HG03442 (cell line): ENCODE data around the gene FBLN5.

ENCODE experiments used
- ATAC-seq: cut with Tn5 transposase; IDR thresholded peaks from one replicate; pipeline ENCODE4 v1.9.1; 2021; ENCODE audit warnings: mild to moderate bottlenecking, moderate library complexity; ENCODE audit not compliant: unreplicated experiment

The FBLN5 gene, protein sequence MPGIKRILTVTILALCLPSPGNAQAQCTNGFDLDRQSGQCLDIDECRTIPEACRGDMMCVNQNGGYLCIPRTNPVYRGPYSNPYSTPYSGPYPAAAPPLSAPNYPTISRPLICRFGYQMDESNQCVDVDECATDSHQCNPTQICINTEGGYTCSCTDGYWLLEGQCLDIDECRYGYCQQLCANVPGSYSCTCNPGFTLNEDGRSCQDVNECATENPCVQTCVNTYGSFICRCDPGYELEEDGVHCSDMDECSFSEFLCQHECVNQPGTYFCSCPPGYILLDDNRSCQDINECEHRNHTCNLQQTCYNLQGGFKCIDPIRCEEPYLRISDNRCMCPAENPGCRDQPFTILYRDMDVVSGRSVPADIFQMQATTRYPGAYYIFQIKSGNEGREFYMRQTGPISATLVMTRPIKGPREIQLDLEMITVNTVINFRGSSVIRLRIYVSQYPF

DNA sequence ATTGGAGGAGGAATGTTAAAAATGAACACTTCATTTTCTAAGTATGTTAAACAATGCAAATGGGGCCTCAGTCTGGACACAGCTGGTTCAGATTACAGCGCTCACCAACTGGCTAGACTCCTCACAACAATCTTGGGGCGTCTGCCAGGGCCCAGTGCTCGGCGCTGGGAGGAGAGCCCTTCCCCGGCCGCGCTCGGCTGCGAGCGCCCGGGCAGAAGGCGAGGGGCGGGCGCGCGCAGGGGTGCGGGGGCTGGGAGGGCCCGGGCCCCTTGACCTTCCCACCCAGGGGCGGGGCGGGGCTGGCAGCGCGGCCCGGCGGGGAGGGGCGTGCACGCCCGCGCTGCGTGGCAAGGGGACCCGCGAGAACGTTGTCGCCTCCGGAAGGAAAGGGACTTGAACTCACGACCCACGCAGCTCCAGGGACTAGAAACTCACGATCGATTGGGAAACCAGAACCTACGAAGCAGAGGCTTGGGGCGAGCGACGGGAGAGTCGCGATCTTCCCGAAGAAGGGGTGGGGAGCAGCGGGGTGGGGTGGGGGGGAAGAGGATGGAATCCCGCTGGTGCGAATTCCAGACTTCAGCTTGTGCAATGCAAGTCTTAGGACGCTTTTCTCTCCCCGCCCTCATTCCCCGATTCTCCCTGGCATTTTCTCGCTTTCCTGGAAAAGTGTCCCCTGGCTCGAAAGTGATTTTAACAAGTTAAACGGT is at the start of gene FBLN5:
TSS of gene FBLN5 (minus strand) at position 220 of the 710 bp plus-strand sequence. CDS start 465 bp downstream, outside the sequence.
- ATAC-seq, result no peak

DNA sequence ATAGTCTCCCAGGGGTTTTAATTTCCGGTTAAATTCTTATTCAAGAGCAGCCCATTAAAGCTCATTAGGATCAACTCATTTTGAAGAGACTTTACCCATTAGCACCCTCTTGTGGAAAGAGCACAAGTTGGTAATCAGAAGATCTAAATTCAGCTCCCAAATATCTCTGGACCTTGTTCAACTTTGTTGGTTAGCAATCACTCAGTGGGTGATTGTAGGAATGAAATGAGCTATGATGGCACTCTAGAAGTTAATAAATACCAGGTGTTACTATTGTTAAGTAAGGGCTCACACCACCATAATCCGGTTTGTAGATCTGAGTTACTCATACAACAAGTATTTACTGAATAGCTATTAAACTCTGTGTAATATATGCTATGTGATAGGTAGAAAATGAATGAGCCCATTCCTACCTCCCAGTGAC is 49.5 kb upstream of the FBLN5 start:
- no peak for ATAC-seq

DNA sequence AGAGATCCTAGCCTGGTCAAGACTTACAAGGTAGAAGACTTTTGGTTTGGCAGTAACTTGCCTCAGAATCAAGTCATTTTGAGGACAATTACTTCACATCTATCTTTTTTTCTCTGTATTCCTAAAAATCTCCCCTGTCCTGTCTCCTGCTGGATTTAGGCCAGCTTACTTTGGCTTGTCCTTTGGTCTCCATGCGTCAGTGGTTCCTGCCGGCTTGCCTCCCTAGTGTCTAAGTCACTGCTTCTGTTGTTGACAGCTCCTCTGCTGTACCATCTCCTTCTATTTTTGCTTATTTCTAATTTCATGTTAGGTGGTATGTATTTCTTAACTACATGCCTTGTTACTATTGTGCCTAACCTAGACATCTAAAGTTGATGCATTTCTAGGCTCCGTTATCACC is 39.7 kb upstream of the FBLN5 start:
- ATAC-seq, result no peak

DNA sequence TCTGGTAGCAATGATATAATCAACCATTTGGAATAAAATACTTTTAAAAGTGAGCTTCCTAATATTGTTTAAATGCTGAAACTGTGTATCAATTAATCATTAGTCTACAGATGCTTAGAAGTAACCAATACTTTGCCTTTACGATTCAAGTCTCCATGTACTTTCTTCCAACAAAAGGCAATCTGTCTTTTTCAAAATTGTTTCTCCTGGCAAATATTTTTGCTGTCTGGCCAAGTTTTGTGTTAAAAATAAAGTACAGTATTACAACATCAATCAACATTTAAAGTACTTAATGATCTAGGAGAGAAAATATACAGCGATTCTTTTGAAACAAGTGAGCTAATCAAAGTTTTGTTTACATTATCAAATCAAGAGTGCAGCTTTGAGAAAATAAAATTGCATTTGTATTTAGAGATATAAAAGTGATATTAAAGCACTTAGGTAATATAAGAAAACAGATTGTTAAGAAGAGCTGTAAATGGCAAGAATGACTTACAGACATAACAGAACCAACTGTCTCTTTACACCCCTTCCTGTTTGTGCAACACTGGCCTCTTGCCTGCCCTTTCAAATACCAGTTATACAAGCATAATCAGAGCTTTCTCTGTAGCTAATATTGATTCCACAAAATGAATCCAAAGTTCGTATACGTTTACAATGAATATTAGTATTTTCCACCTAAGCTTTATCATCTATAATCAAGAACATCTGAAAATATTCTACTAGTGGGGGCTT is 38.2 kb upstream of the FBLN5 start:
- no peak for ATAC-seq

DNA sequence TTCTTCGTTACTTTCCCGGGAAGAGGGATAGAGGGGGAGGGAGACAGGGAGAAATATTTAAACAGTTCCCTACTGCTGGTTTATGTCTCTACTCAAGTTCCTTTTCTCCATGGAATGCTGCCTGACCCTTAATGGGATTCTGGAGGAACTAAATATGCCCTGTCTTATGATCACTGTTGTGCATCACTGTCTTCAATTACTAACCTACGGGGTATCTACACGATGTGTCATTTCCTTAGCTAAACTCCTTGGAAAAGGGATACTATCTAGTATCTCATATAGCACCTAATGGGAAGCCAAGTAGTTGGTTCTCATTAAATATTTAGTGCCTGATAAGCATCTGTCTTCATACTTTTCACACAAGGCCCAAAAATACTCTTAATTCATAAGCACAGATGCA is 37.5 kb upstream of the FBLN5 start:
- no peak for ATAC-seq

DNA sequence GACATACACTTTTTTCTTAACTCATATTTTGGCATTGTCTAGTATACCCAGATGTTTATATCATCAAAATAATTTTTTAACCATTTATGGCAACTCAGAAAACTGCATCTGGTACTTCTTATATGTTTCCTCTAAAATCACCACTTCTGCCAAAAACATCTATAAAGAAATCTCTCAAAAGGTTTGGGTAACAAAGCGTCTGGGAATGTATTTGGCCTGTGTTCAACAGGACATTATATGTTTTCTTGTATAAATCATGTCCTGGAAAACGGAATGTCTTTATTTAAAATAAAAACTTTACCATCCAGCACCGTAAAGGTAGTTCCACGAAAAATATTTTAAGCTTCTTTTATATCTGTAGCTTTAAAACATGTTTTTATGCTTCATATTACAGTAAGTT is 36.1 kb upstream of the FBLN5 start:
- ATAC-seq, result no peak

DNA sequence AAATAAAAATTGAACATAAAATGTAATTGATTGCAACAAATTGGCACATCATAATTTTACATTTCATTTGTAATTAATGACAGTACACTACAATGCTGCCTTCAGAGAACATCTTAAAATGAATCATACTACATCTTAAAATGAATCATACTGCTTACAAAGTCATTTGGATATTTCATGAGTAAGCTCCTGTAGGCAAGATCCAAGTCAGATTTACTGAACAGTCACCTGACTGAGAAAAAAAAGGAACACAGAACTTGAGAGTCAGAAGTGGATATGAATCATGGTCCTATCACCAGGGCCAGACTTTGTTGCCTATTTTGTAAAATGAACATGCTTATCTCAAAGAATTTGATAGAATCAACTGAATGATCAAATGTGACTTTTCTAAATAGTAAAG is 32.7 kb upstream of the FBLN5 start:
- peak; percentile 89 for ATAC-seq

DNA sequence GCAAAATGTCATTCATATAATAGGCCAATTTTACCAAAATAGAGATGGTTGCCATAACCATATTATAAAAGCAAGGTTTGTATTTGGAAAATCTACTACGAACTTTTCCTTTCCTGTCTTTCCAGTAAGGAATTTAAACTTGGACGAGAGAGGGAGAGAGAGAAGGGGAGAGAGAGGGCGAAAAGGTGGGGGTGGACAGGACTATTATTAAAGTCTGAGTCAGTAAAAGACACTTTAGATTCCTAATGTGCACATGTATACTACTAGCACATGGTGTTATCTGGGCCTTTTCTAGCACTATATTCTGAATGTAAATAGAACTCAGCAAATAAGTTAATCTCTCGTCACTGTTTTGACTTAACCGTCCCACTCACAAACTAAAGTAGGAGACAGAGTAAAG is 30.4 kb upstream of the FBLN5 start:
- no peak for ATAC-seq

DNA sequence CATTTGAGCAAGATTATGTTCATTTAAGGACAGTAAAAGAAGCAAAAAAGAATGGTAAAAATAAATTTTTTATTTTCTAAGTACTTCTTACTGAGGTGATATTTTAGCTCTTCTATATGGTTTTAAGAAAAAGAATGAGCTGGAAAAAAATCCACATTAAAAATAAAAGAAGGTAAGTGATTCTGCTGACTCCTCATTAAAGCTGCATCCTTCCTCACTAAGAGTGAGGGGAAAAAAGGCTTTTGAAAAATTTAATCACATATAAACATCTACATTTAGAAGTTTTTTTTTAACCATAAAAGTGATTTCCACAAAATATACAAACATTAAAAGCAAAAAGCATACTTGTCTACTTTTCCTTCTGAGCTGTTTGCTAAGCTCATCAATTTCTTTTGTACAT is 28.3 kb upstream of the FBLN5 start:
- no peak for ATAC-seq

DNA sequence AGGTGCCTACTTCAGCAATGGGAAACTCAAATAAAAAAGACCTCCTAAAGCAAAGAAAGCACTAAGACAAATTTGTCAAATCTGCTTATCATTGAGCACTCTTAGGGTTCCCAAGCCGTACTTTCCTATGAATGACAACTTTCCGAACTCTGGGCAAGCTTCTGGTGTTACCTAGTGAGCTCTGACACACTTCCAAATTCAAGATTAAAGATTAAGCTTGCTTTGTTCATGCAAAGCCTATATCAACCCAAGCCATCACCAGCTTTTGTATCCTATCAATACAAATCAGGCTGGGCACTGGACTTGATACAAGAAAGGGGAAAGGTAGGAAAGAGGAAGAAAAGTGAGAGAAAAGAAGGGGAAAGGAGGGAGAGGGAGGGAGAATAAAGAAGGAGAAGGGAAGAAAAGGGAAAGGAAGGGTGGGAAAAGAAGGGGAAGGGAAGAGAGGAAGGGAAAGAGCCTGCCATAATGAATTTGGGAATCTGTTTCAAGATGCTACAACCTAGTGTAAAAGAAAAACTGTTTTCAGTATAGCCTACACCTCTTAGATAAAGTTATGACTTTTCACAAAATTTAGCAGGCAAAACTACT is 23.8 kb upstream of the FBLN5 start:
- ATAC-seq, result no peak

DNA sequence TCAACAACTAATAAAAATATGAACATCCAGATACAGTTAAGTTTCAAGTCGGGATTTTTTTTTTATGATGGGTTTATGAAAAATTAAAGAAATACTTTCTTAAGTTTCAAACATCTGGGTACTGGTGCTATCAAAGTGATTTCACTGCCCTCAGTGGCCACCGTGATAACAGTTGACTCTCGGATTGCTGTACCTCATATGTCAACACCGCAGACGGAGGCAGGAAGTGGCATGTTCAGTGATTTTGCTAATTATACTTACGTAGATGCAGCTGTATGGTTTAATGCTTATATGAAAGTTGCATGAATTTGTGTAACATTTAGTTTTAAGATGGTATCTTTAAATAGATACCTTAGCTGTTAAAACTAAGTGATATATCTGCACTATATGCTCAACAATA is 20.8 kb upstream of the FBLN5 start:
- ATAC-seq, result no peak

DNA sequence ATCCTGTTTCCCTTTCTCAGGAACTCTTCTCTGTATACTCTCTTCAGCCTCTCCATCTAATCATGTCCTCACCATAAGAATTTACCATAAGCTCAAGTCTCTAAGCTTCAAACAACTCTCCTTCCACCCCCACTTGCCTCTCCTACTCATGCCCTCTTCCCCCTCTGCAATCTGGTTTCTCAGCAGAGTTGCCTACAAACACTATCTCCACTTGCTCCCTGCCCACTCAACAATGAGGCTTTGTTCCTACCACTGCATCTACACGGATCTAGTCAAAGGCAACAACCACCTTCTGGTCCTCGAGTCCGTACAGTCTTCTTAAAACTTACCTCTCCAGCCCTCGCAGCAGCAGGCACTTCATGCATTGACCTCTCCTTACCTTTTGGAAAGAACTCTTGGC is 17.2 kb upstream of the FBLN5 start:
- ATAC-seq, result no peak

DNA sequence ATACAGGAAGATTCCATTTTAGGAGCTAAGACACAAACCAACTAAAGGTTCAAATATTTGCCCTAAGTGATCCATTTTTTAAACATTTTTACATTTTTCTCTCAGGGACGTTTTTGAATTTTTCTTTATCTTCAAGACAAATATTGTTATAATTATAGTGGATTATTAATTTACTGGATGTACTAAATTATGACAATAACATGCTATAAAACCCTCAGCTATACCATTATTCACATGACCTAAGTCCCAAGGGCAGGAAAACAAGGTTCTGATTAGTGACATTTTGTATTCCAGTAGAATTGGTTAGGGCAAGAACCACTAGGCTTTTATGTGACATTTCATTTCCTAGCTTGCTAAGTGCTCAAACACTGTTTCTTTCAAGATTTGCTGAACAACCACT is 16.5 kb upstream of the FBLN5 start:
- no peak for ATAC-seq

DNA sequence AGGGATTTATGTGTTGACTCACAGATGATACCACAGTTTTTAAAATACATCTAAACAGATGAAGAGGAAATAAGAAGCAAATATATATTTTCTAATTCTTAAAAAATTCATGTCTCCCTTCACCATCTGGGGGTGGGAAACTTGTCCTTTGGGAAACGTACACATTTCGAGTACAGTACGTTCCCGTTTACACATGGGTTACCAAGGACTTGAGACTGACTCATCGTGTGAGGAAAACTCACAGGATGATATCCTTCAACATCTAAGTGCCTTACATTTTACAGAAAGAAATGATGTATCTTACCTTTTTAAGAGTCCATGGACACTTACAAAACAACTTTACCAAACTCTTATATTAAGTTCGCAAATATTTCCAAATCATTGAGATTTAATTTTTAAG is 16.0 kb upstream of the FBLN5 start:
- no peak for ATAC-seq

DNA sequence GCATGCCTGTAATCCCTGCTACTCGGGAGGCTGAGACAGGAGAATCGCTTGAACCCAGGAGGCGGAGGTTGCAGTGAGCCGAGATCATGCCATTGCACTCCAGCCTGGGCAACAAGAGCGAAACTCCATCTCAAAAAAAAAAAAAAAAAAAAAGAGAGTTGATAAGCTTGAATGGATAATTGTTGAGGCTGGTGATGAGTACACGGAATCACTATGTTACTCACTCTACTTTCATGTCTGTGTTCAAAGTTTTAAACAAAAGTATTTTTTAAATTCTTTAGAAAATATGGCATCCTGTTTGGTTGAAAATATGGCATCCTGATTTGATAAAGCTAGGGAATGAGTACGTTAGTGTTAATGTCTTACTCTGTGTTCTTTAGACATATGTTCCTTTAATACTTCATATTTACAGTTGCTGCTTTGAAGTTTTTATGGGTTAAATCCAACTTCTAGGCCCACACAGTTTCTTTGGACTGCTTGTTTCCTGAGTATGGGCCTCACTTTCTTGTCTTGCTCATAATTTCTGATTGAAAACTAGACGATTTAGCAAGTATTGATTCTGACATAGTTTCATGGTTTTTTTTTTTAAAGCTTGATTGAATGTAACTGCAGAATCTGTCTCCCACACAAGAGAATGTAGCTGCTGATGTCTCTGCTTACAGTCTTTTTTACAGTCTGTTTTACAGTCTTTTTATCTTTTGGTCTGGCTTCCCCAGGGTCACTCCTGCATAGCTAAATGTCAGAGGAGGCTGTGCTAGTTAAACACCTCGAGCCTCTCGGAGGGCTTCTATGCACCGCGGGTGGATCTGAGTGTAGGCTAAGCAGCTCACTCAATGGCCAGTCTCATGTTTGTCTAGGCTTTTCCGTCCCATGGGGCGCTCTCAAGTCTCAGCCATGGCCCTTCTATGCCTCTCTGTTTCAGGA is 14.1 kb upstream of the FBLN5 start:
- no peak for ATAC-seq

DNA sequence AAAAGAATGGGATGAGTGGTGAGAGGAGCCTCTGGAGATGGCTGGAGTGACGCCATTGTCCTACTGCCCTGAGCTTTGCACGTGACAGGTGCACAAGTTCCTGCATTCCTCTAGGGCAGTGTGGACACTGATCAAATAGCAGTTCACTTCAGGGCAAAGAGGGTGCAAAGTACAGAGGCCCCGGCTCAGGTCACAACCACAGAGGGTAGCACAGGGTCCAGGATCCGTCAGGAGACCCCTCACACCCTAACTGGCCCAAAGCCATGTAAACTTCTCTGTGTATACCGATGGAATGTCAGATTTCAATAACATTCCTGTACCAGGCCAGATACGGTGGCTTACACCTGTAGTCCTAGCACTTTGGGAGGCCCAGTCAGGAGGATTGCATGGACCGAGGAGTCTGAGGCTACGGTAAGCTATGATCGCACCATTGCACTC is 10.4 kb upstream of the FBLN5 start:
- no peak for ATAC-seq

DNA sequence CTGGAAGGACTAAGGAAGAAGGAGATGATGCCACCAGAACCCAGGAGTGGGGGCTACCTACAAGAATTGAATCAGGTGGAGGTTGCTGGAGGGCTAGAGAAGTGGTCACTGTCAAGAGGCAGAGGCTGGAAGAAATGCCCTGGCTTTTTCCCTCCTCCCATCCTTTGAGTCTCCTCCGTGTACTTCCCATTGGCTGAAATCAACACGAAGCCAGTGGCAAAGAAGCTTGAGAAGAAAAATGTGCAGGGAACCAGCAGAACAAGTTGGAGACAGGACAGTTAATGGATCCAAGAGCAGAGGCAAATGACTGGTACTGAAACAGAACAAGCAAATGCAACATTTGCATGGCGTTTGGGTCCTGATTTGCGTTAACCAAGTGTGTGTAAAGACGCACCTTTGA is 9.1 kb upstream of the FBLN5 start:
- ATAC-seq, result no peak

DNA sequence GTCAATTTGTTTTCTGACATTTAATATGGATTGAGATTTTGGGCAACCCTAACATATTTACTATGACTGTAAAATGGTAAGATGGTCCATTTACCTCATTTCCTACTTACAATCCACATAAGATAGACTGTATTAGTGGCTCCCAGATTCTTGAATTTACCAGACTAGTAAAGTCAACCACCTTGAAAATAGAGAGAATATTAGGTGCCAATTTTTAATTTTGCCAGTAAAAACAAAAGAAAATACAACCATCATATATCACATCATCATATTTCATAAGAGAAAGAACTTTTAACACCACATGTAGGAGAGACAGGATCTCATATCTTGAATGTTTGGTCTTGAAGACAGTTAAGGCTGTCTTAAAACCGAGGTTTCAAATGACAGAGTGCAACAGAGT is 7.7 kb upstream of the FBLN5 start:
- no peak for ATAC-seq

DNA sequence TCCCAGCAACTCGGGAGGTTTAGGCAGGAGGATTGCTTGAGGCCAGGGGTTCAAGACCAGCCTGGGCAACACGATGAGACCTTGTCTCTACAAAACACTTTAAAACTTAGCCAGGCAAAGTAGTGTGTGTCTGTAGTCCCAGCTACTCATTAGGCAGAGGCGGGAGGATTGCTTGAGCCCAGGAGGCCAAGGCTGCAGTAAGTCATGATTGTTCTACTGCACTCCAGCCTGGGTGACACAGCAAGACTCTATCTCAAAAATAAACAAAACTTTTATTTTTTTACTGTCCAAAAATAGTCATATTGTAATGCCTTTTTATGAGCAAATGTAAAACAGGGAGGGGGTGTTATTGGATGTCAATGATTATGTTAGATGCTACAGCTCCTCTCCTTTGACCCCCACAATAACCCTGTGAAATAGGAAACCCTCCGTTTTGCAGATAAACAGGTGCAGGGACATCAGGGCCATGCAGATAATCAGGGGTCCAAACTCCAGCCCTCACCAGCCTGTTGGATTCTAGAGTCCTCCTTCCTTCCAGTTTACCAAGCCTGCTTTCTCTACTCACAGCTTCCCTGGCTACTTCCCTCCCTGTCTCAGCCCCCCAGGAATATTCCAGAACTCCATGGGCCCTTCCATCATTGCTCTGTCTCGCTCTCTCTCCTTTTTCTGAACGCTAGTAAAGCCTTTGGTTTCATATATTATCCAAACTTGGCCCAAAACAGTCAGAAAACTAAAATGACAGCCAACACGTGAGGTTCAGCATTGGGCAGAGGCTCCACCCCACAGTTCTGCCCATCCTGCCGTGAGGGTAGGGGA is 5.9 kb upstream of the FBLN5 start:
- no peak for ATAC-seq
